GM15510 (cell line): Measurements from ENCODE around the gene DOHH.

Experiments
- POLR2A ChIP-seq: IDR thresholded peaks from 3 replicates; pipeline ENCODE4 v1.6.1; 2011; ENCODE audit warnings: borderline replicate concordance; ENCODE audit not compliant: insufficient read length; ENCODE audit errors: extremely low read depth

Gene DOHH

DNA sequence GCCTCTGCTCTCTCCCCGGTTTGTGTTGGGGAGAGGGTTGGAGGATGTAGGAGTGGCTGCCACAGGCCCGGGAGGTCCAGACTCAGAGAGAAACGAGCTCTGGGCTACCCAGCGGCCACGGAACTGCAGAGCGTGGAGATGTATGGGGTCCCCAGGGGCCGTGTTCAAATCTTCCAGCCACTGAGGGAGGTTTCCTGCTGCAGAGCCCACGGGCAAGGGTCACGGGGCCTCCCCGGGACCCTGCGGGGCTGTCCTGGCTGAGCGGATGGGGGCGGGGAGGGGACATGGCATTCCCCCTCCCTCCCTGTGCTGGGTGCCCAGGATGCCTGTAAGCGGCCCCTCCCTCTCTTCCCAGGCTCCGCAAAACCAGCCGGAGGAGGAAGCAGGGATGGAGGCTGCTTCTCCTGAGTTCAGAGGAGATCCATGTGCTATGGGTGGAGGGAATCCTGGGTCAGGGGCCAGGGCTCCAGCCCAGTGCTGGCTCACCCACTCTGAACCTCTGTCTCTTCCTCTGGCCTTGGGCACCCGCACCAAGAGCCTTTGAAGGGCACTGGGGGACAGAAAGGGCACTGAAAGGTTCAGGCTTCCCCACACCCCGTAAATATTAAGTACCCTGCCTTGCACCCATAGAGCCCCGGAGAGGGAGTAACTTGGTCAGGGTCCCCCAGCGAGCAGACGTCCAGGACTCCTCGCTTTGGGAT, 42.8 kb downstream of the DOHH start:
- TF ChIP-seq POLR2A, result no peak

DNA sequence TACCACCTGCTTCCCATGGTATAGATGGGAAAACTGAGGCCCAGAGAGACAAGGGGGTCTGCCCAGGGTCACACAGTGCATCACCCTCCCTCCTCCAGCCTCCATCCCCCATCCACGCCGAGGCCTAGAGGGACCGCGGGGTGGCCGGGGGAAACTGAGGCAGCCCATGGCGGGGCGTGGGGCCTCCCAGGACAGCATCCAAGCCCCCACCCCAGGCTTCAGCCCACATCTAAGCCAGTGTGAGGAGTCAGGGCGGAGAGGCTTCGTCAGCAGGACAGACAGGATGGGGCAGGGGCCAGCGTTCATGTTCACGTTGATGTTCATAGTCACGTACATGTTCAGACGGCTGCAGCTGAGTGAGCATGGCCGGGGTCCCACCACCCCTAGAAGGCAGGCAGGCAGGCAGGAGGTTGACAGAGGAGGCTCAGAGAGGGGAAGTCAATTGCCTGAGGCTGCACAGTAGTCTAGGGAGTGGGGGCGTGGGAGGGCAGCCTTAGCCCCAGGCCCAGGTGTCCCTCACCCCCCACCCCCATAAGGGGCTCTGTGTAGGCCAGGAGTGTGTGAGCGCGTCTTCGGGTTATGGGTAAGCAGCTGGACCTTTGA, 43.4 kb downstream of the DOHH start:
- TF ChIP-seq POLR2A, result no peak

DNA sequence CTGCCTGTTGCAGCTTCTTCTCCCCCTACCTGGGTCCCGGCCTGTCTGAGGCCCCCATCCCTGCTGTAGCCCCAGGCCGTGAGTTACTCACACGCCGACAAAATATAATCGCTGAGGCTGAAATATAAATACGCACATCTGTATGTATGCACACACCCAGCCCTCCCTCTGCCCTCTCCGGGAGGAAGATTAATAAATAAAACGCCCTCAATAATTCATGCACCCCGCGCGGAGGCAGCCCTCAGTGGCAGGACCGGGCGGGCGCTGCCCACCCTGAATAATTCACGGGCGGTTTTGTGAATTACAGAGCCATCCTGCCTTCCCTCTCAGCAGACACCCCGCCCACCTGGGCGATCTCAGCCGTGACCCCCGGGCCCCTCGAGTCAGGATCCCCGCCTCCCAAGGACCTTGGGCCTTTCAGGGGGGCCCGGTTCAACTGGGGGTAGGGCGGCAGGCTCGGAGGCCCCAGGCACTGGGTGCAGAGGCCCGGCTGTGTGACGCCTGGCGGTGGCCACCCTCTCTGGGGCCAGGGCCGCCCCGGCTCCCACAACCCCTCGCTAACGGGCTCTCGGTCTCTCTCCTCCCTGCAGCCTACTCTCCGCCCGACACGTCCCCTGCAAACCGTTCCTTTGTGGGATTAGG, 44.4 kb downstream of the DOHH start:
- TF ChIP-seq POLR2A, result no peak

DNA sequence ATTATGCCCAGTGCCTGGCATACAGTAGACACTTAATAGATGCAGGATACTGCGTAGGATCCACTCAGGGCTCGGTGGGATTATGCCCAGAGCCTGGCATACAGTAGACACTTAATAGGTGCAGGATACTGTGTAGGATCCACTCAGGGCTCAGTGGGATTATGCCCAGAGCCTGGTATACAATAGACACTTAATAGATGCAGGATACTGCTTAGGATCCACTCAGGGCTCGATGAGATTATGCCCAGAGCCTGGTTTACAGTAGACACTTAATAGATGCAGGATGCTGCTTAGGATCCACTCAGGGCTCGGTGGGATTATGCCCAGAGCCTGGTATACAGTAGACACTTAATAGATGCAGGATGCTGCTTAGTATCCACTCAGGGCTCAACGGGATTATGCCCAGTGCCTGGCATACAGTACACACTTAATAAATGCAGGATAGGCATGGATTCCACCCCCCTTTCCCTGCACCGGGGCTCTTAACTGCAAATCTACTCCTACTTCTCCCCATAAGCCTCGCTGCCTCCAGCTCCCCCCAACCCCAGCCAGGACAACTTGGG, 45.0 kb downstream of the DOHH start:
- TF ChIP-seq POLR2A, result no peak

DNA sequence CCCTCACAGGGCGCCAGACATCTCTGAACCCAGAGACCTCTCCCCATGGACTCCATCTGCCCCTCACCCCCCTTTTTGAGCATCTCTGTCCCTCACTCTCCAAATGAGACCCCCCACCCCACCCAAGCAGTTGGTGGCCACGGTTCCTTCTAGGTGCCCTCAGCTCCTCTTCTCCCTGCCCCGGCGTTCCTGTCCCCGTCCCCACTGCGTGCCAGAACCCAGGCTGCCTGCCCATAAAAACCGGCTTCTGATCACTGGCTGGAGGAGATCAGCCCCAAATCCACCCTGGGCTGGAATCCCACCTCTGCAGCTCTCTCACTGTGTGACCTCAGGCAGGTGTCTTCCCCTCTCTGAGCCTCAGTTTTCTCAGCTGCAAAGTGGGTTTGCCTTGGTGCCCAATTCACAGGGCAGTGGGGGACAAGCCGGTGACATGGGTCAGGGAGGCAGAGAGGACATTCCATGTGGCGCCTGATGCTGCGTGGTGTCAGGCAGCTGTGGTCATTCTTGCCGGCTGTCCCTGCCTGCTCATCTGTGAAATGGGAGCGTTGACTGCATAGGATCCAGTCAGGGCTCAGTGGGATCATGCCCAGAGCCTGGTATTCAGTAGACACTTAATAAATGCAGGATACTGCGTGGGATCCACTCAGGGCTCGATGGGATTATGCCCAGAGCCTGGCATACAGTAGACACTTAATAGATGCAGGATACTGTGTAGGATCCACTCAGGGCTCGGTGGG, 45.6 kb downstream of the DOHH start:
- TF ChIP-seq POLR2A, result no peak

DNA sequence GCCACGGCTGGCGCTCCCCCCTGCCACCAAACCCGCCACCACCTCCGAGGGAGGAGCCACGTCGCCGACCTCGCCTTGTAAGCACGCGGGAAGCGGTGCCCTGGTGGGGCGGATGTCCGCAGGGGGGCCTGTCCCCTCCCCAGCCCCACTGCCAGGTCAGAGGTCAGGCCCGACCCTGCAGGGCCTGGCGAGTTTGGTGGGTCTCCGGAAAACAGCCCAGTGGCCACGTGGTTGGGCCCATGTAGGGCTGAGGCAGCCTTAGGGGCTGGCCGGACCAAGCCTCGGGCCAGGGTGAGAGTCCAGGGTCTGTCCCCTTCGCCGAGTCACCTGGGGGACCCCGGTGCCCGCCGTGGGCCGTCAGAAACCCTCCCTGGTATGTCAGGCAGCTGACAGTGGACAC, 46.6 kb downstream of the DOHH start:
- no peak for TF ChIP-seq POLR2A

DNA sequence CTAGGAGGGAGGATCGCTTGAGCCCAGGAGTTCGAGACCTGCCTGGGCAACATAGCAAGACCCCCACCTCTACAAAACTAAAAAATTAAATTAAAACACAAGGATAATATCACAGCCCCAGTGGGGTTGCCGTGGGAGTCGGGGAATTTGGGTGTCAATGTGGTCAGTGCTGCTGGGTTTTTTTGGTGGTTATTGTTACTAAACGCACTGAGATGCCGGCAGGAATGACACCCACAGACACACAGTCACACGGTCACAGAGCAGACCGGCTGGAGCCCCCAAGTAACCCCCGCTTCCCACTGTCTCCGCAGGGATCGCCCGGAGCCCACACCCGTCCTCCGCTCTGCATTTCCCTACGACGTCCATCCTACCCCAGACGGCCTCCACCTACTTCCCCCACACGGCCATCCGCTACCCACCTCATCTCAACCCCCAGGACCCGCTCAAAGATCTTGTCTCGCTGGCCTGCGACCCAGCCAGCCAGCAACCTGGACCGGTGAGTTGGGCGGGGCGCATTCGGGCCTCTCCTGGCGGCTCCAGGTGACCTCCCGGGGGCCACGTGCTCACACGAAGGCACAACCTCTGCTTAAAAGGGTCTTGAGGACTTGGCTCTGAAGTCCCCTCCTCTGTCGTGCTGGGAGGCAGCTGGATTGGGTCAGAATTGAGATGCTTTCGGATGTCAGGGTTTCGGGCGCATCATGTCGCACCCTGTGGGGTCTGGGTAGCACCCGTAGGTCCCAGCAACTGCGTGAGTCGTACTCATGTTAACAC, 48.1 kb downstream of the DOHH start:
- TF ChIP-seq POLR2A, result no peak

DNA sequence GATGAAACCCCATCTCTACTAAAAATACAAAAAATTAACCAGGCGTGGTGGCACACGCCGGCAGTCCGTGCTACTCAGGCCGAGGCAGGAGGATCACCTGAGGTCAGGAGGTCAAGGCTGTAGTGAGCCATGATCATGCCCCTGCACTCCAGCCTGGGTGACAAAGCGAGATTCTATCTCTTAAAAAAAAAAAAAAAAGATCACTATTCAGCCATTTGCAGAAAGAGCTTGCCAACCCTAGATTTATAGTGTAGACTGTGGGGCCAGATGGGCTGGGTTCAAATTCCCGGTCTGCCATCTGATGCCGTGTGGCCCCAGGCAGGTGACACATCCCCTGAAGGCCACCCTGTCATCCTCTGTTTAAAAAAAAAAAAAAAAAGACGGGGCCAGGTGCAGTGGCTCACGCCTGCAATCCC, 49.0 kb downstream of the DOHH start:
- no peak for TF ChIP-seq POLR2A

DNA sequence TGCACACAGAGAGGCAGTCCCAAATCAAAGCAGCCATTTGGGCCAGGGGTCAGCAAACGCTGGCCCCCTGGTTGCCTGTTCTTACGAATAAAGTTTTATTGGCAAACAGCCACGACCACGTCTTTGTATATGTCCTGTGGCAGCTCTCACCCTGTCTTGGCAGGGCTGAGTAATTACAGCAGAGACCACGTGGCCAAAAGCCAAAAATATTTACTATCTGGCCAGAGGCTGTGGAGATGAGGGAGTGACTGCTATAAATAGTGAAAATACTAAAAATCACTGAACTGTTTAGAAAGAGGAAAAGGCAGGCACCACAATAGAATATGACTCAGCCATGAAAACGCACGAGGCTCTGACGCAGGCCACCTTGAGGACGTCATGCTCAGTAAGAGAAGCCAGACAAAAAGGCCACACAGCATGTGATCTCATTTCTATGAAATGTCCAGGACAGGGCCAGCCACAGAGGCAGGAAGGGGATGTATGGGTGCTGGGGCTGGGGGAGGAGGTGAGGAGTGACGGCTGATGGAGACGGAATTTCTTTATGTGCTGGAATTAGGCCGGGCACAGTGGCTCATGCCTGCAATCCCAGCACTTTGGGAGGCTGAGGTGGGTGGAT, 49.6 kb downstream of the DOHH start:
- no peak for TF ChIP-seq POLR2A

DNA sequence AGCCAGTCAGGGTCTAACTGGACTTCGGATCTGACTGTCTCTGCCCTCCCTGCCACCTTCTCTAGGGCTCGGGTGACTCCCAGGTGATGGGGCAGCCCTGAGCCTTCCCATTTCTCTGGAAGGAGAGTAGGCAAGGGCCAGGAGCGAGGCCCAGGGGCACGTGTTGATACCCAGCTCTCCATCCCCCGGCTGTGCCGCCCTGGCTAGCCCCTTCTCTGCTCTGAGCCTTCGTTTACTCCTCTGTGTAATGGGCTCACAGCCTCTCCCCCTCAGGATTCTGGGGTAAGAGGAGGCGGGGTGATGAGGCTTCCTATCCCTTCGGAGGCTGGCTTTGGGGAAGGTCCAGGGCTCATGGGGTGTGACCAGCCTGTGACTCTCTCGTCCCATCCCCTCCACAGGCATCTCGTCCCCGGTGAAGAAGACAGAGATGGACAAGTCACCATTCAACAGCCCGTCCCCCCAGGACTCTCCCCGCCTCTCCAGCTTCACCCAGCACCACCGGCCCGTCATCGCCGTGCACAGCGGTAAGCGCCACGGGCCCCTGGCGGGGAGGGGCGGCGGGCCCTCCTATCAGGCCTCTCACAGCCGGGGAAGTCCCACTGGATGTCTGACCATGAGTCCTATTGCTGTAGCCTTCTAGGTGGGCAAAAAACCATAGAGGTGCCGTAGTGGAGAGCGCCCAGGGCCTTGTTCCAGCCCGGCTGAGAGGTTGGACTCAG, 51.7 kb downstream of the DOHH start:
- TF ChIP-seq POLR2A, result no peak

DNA sequence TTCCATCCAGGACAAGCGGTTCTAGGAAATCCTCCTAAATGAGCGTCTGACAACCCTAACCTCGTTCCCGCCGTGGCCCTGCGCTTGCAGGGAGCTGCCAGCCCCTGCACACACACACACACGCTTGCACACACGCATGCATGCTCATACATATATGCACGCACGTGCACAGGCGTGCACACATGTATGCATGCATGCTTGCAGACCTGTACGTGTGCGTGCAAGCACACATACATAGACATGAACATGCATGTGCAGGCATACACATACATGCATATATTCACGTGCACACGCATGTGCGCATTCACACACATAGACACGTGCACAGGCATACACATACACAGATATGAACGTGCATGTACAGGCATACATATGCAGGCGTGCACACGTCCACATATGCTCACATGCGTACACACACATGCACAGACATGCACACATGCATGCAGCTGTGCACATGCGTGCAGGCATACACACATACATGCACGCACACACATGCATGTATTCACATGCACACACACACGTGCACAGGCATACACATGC, 55.7 kb downstream of the DOHH start:
- TF ChIP-seq POLR2A, result no peak

DNA sequence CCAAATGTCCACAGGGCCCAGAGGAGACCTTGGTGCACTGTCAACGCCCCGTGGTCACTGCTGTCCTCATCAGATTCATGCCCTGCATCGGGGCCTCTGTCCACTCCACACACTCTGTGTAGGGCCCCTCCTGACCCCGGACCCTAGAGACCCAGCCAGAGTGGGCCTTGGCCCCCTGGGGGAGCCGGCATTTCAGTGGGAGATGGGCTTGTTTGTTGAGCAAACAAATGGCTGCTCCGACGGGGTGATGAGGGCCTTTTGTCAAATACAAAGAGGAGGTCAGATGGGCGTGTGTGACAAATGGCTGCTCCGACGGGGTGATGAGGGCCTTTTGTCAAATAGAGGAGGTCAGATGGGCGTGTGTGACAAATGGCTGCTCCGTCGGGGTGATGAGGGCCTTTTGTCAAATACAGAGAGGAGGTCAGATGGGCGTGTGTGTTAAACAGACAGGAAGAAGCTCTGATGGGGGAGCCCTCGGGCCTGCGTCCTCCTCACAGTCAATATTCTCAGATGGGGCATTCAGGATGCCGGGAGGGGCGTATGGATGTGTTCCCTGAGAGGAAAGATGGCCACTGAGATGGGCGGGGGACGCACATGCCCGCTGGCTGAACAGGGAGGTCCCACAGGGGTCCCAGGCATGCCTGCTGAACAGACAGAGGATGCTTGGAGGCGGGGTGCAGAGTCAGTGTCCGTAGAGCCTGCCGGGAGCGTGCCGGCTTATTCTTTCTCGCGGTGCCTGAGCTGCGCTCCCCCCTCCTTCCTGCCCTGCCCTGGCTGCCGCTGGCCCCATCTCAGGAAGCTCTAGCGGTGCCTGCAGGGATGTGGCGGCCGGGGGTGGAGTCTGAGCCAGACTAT, 56.4 kb downstream of the DOHH start:
- TF ChIP-seq POLR2A, result no peak
